ENCODE measurements around the gene CTCFL. TPM values are rescaled to one million over a fixed set of nuclear protein-coding genes. Genes with fewer than 3 reads are reported as not detected.
A peak's percentile ranks its signal among the peaks of the same experiment; 100 is the strongest.

Gene CTCFL
- total and polyA plus RNA-seq, 2 of the 13 experiments (the other 11 are each of a cell fraction or from before 2014, with no cell fraction given), result 0.04 TPM; not detected in 1

GRCh38 chr20:57561356-57562279, 36.7 kb upstream of the CTCFL start (continued):
- TF ChIP-seq PRDM4 (CRISPR knock-in tag; IDR thresholded peaks at IDR 0.05; ENCODE audit: borderline replicate concordance) (no peak), ZNF354B (CRISPR knock-in tag; IDR thresholded peaks at IDR 0.05) (peak; percentile 91; the same call in 1 of the 2 replicates), HMGA1 (CRISPR knock-in tag; conservative IDR thresholded peaks at IDR 0.05) (no peak), ATM (IDR thresholded peaks at IDR 0.05; ENCODE audit: borderline replicate concordance) (no peak), NKX3-1 (CRISPR knock-in tag; IDR thresholded peaks at IDR 0.05) (no peak), ZNF788 (CRISPR knock-in tag; IDR thresholded peaks at IDR 0.05; ENCODE audit: borderline replicate concordance) (peak; percentile 46; the same call in 1 of the 2 replicates), MAFF (IDR thresholded peaks at IDR 0.05; ENCODE audit: low read depth, low read length) (no peak), POLR2AphosphoS5 (IDR thresholded peaks at IDR 0.05; ENCODE audit: low read depth, low read length) (peak; percentile 75; the same call in 1 of the 2 replicates), NCOR1 (IDR thresholded peaks at IDR 0.05; ENCODE audit: borderline replicate concordance, low read length) (no peak), SIN3A (IDR thresholded peaks at IDR 0.05; ENCODE audit: borderline replicate concordance, low read depth, low read length) (0 out of 2 replicates have a peak, but pooled peaks have one; percentile 21), NR2F2 (IDR thresholded peaks at IDR 0.05; ENCODE audit: borderline replicate concordance, low read depth) (no peak), TGIF2 (CRISPR knock-in tag; IDR thresholded peaks at IDR 0.05) (no peak), TFDP2 (CRISPR knock-in tag; IDR thresholded peaks at IDR 0.05) (no peak), SMARCC2 (IDR thresholded peaks at IDR 0.05) (no peak), ZNF772 (CRISPR knock-in tag; IDR thresholded peaks at IDR 0.05) (0 out of 2 replicates have a peak, but pooled peaks have one; percentile 10), ARNT (IDR thresholded peaks at IDR 0.05) (no peak), ZNF563 (CRISPR knock-in tag; IDR thresholded peaks at IDR 0.05) (peak; percentile 43; the same call in 1 of the 2 replicates), THAP8 (CRISPR knock-in tag; IDR thresholded peaks at IDR 0.05; ENCODE audit: borderline replicate concordance) (no peak)
- TF ChIP-seq, protein P1, sequence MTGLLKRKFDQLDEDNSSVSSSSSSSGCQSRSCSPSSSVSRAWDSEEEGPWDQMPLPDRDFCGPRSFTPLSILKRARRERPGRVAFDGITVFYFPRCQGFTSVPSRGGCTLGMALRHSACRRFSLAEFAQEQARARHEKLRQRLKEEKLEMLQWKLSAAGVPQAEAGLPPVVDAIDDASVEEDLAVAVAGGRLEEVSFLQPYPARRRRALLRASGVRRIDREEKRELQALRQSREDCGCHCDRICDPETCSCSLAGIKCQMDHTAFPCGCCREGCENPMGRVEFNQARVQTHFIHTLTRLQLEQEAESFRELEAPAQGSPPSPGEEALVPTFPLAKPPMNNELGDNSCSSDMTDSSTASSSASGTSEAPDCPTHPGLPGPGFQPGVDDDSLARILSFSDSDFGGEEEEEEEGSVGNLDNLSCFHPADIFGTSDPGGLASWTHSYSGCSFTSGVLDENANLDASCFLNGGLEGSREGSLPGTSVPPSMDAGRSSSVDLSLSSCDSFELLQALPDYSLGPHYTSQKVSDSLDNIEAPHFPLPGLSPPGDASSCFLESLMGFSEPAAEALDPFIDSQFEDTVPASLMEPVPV (CRISPR knock-in tag; IDR thresholded peaks at IDR 0.05), result no peak
- TF ChIP-seq, protein P2, sequence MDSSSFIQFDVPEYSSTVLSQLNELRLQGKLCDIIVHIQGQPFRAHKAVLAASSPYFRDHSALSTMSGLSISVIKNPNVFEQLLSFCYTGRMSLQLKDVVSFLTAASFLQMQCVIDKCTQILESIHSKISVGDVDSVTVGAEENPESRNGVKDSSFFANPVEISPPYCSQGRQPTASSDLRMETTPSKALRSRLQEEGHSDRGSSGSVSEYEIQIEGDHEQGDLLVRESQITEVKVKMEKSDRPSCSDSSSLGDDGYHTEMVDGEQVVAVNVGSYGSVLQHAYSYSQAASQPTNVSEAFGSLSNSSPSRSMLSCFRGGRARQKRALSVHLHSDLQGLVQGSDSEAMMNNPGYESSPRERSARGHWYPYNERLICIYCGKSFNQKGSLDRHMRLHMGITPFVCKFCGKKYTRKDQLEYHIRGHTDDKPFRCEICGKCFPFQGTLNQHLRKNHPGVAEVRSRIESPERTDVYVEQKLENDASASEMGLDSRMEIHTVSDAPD (CRISPR knock-in tag; IDR thresholded peaks at IDR 0.05), result no peak
- TF ChIP-seq, protein P3, sequence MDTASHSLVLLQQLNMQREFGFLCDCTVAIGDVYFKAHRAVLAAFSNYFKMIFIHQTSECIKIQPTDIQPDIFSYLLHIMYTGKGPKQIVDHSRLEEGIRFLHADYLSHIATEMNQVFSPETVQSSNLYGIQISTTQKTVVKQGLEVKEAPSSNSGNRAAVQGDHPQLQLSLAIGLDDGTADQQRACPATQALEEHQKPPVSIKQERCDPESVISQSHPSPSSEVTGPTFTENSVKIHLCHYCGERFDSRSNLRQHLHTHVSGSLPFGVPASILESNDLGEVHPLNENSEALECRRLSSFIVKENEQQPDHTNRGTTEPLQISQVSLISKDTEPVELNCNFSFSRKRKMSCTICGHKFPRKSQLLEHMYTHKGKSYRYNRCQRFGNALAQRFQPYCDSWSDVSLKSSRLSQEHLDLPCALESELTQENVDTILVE (CRISPR knock-in tag; IDR thresholded peaks at IDR 0.05), result no peak
